GM12878 (cell line): ENCODE data around the gene CACNA2D4. TPM values are rescaled to one million over a fixed set of nuclear protein-coding genes. Genes with fewer than 3 reads are reported as not detected.

Experiments
- ATAC-seq: fragments of 200-7000 bp; cut with Tn5 transposase; 3 replicates; pipeline ENCODE4 v1.9.1; 2020; ENCODE audit warnings: mild to moderate bottlenecking, moderate library complexity
- BruUV-seq: library from RNA; stranded (reverse); fragments of 400-500 nt; replicated peaks from 2 replicates; lab custom pipeline; 2021; lab: Mats Ljungman, UMichigan
- CTCF ChIA-PET: fragments of 300-600 bp; sonication (Branson Sonifier 250); formaldehyde crosslinking; extraction: SDS; loops from one replicate; lab custom pipeline; 2021; ENCODE audit warnings: inconsistent platforms; lab: Yijun Ruan, JAX
- POLR2A ChIA-PET: fragments of 350-600 bp; formaldehyde crosslinking; extraction: SDS; loops from one replicate; lab custom pipeline; 2021; ENCODE audit warnings: inconsistent platforms; lab: Charles Lee
- RAD21 ChIA-PET: fragments of 300-600 bp; sonication (Branson Sonifier 250); formaldehyde crosslinking; loops from one replicate; lab custom pipeline; 2023; ENCODE audit warnings: antibody characterized with exemption; ENCODE audit not compliant: unreplicated experiment; lab: Charles Lee
- SMC1A ChIA-PET: fragments of 300-600 bp; sonication (Branson Sonifier 250); formaldehyde crosslinking; loops from one replicate; lab custom pipeline; 2023; ENCODE audit not compliant: unreplicated experiment, uncharacterized antibody; lab: Charles Lee
- DNase-seq: peaks from one replicate; pipeline ENCODE4 v3.0.0-alpha.2; 2011; ENCODE audit warnings: low read depth, low spot score
- FAIRE-seq: peaks from 3 replicates; lab custom pipeline; 2011; peaks lifted over from hg19 to GRCh38; lab: Jason Lieb, UNC
- H2AFZ ChIP-seq: 2 replicates; pipeline ENCODE4 v1.6.0; 2011; ENCODE audit warnings: low read depth, low read length, control low read depth; ENCODE audit not compliant: control insufficient read depth
- H3K27ac ChIP-seq: 2 replicates; pipeline ENCODE4 v1.5.1; 2011; ENCODE audit warnings: control low read depth; ENCODE audit not compliant: control insufficient read depth, insufficient read depth
- H3K27me3 ChIP-seq, 2 experiments: replicated peaks in 1 of 2; 2 replicates each; pipeline versions ENCODE4 v1.6.0 to v1.6.1; 2011; ENCODE audit warnings: low read length in 1 of 2; ENCODE audit not compliant: control insufficient read depth in 2 of 2, insufficient read depth in 2 of 2
- H3K36me3 ChIP-seq, 2 experiments: 2 replicates each; pipeline ENCODE4 v1.5.1; 2011; ENCODE audit warnings: low read length in 1 of 2; ENCODE audit not compliant: control insufficient read depth in 2 of 2, insufficient read depth in 2 of 2
- H3K4me1 ChIP-seq: 2 replicates; pipeline ENCODE4 v1.6.1; 2011; ENCODE audit warnings: mild to moderate bottlenecking, low read length, moderate library complexity, mixed read lengths; ENCODE audit not compliant: control insufficient read depth, insufficient read depth
- H3K4me2 ChIP-seq: 2 replicates; pipeline ENCODE4 v1.6.0; 2011; ENCODE audit warnings: control low read depth; ENCODE audit not compliant: control insufficient read depth, insufficient read depth
- H3K4me3 ChIP-seq: fragments of 200-600 bp; sonication (generic); 2 replicates; pipeline ENCODE4 v1.5.1; 2016
- H3K79me2 ChIP-seq: 2 replicates; pipeline ENCODE4 v1.6.0; 2011; ENCODE audit warnings: low read length; ENCODE audit not compliant: control insufficient read depth, insufficient read depth
- H3K9ac ChIP-seq: 2 replicates; pipeline ENCODE4 v1.8.0; 2011; ENCODE audit warnings: low read length, control low read depth, mixed read lengths; ENCODE audit not compliant: control insufficient read depth, insufficient read depth
- H3K9me3 ChIP-seq: replicated peaks from 3 replicates; pipeline ENCODE4 v1.5.1; 2011; ENCODE audit warnings: mild to moderate bottlenecking, low read length; ENCODE audit not compliant: control insufficient read depth, insufficient read depth
- H4K20me1 ChIP-seq: 2 replicates; pipeline ENCODE4 v1.6.0; 2011; ENCODE audit not compliant: control insufficient read depth, insufficient read depth
- ATF7 ChIP-seq: fragments of 450-650 bp; IDR thresholded peaks from 2 replicates; pipeline ENCODE4 v1.6.1; 2016; ENCODE audit warnings: low read depth, mild to moderate bottlenecking
- BACH1 ChIP-seq: fragments of 450-650 bp; IDR thresholded peaks from 2 replicates; pipeline ENCODE4 v1.6.1; 2017; ENCODE audit warnings: mild to moderate bottlenecking, borderline replicate concordance
- ESRRA ChIP-seq: IDR thresholded peaks from 2 replicates; pipeline ENCODE4 v1.6.1; 2012; ENCODE audit warnings: mild to moderate bottlenecking, low read length, improper control_type of control experiment
- IKZF1 ChIP-seq: fragments of 450-650 bp; conservative IDR thresholded peaks from 2 replicates; pipeline ENCODE4 v1.6.1; 2017; ENCODE audit warnings: antibody characterized with exemption, mild to moderate bottlenecking
- MEF2A ChIP-seq: IDR thresholded peaks from 2 replicates; pipeline ENCODE4 v1.6.1; 2011; ENCODE audit warnings: low read depth, mild to moderate bottlenecking, low read length, moderate library complexity; ENCODE audit not compliant: insufficient read depth
- NBN ChIP-seq: fragments of 450-650 bp; IDR thresholded peaks from 2 replicates; pipeline ENCODE4 v1.6.1; 2016
- NFYB ChIP-seq: IDR thresholded peaks from 2 replicates; pipeline ENCODE4 v1.6.1; 2011; ENCODE audit warnings: low read depth, mild to moderate bottlenecking, low read length, improper control_type of control experiment, moderate library complexity; ENCODE audit not compliant: insufficient read depth
- NR2C2 ChIP-seq: IDR thresholded peaks from 2 replicates; pipeline ENCODE4 v1.6.1; 2011; ENCODE audit warnings: borderline replicate concordance, low read depth; ENCODE audit not compliant: control insufficient read depth, insufficient read length
- NR2F1 ChIP-seq: fragments of 450-650 bp; conservative IDR thresholded peaks from 2 replicates; pipeline ENCODE4 v1.6.1; 2017; ENCODE audit warnings: mild to moderate bottlenecking
- PAX5 ChIP-seq: IDR thresholded peaks from 2 replicates; pipeline ENCODE4 v1.6.1; 2011; ENCODE audit warnings: low read depth, low read length, borderline replicate concordance
- POLR2A ChIP-seq: IDR thresholded peaks from 2 replicates; pipeline ENCODE4 v1.6.1; 2011; ENCODE audit warnings: low read depth, mild to moderate bottlenecking, low read length
- RBBP5 ChIP-seq: fragments of 200-600 bp; sonication (generic); conservative IDR thresholded peaks from 2 replicates; pipeline ENCODE4 v1.6.1; 2016
- SMAD1 ChIP-seq: fragments of 450-650 bp; IDR thresholded peaks from 2 replicates; pipeline ENCODE4 v1.6.1; 2018; ENCODE audit warnings: mild to moderate bottlenecking, low read depth; ENCODE audit not compliant: partially characterized antibody
- SP1 ChIP-seq: IDR thresholded peaks from one replicate; pipeline ENCODE4 v1.6.1; 2011; ENCODE audit warnings: low read depth, low read length
- STAT3 ChIP-seq: IDR thresholded peaks from 2 replicates; pipeline ENCODE4 v1.6.1; 2011; ENCODE audit warnings: low read depth, low read length, improper control_type of control experiment
- SUZ12 ChIP-seq: fragments of 200-600 bp; sonication (generic); IDR thresholded peaks from one replicate; pipeline ENCODE4 v1.6.1; 2018; ENCODE audit warnings: antibody characterized with exemption, mild to moderate bottlenecking; ENCODE audit not compliant: unreplicated experiment
- TCF12 ChIP-seq: IDR thresholded peaks from 2 replicates; pipeline ENCODE4 v1.6.1; 2011; ENCODE audit warnings: low read depth, mild to moderate bottlenecking, low read length
- WGBS: methylation state at CpG from one replicate; pipeline ENCODE4 v1.1.6; 2016; ENCODE audit warnings: low lambda C conversion rate; ENCODE audit not compliant: insufficient replicate concordance, insufficient coverage; ENCODE audit errors: missing lambda C conversion rate; 5-methylcytosine and 5-hydroxymethylcytosine counted together
- in situ Hi-C: fragments of 300-500 bp; cut with MboI; formaldehyde crosslinking; loops from 9 replicates; pipeline ENCODE4 v1.14.3; 2018; ENCODE audit warnings: mixed read lengths
- intact Hi-C: fragments of 100-400 bp; cut with micrococcal nuclease; formaldehyde crosslinking; loops from one replicate; pipeline ENCODE4 v1.14.2; 2022; ENCODE audit not compliant: unreplicated experiment
- polyA plus RNA-seq, 11 experiments: library from polyadenylated mRNA; depleted of rRNA in 4 of 11; unstranded in 6 of 11; stranded (reverse) in 5 of 11; fragments of >200 nt; fragmentation: Nextera tagmentation in 4 of 11; fragmentation: Illumina TruSeq in 1 of 11; extraction: Ambion mirVana in 4 of 11; extraction: Trizol in 1 of 11; gene quantifications; 1 replicate in 1 of 11; 2 replicates in 10 of 11; pipeline versions ENCODE4 v1.2.1 to v1.2.3, GENCODE V29; 2011 to 2016; ENCODE audit warnings: inconsistent platforms in 2 of 11, missing spikeins in 2 of 11, low read depth in 1 of 11
- total RNA-seq, 4 experiments: library from RNA; depleted of rRNA in 3 of 4; stranded (reverse); fragments of >200 nt in 3 of 4; fragmentation: Illumina TruSeq in 1 of 4; extraction: Trizol in 1 of 4; gene quantifications; 2 replicates each; pipeline versions ENCODE4 v1.2.1 to v1.2.3, GENCODE V29; 2013 to 2021
- TF ChIP-seq, protein P1 (sequence below): fragments of 150-350 bp; IDR thresholded peaks from 2 replicates; pipeline ENCODE4 v1.6.1; 2016; ENCODE audit warnings: low read depth, low read length
- TF ChIP-seq, protein P2 (sequence below): IDR thresholded peaks from 2 replicates; pipeline ENCODE4 v1.6.1; 2011; ENCODE audit warnings: low read depth, low read length, improper control_type of control experiment, borderline replicate concordance

CACNA2D4 gene
- total and polyA plus RNA-seq, 10 of the 15 experiments (the other 5 are each of a cell fraction or from before 2014, with no cell fraction given) = 0.03 to 1.0 (median 0.65) TPM

DNA sequence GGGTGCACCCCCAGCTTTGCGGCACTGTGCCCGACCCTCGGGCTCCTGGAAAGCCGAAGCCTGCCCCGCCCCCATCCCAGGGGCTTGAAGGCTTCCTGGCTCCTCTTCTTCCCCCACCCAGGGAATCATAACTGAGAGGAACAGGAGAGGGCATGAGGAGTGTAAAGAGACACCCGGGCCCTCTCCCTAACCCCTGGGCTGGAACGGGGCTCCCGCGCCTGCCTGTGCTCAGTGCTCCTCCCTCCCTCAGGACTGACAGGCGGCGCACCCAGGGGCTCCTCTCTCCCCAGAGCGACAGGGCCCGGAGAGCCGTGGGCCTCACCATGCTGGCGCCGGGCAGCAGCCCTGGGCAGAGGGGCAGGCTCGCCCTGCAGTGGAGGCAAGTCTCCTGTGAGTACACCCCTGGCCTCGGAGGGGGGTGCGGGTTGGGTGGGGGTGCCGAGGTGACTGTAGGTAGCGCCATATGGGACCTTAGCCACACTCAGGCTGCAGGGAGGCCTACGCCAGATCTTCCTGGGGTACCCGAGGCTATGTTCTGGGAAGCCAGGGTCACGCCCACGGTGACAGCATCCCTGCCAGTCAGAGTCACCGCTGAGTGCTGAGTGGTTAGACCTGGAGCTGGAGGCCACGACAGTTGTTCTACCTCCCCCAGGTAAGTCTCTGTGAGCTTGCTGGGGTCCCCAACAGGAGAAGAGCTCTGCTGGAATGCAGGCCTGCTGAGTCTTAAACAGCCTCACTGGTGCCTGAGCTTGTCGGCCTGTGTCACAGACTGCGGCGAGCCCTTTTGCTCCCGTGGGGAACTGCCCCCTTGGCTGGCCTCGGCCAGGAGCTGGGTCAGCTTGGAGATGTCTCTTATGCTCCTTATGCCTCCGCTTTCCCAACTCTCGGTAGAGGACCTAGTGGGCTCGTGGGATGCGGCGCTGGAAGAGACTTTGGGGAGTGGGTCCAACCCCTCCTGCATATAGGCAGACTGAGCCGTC, 90.3 kb downstream of the CACNA2D4 start (continued):
- TF ChIP-seq, protein P1, sequence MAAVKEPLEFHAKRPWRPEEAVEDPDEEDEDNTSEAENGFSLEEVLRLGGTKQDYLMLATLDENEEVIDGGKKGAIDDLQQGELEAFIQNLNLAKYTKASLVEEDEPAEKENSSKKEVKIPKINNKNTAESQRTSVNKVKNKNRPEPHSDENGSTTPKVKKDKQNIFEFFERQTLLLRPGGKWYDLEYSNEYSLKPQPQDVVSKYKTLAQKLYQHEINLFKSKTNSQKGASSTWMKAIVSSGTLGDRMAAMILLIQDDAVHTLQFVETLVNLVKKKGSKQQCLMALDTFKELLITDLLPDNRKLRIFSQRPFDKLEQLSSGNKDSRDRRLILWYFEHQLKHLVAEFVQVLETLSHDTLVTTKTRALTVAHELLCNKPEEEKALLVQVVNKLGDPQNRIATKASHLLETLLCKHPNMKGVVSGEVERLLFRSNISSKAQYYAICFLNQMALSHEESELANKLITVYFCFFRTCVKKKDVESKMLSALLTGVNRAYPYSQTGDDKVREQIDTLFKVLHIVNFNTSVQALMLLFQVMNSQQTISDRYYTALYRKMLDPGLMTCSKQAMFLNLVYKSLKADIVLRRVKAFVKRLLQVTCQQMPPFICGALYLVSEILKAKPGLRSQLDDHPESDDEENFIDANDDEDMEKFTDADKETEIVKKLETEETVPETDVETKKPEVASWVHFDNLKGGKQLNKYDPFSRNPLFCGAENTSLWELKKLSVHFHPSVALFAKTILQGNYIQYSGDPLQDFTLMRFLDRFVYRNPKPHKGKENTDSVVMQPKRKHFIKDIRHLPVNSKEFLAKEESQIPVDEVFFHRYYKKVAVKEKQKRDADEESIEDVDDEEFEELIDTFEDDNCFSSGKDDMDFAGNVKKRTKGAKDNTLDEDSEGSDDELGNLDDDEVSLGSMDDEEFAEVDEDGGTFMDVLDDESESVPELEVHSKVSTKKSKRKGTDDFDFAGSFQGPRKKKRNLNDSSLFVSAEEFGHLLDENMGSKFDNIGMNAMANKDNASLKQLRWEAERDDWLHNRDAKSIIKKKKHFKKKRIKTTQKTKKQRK = no peak
- TF ChIP-seq TCF12 (no peak), ESRRA (no peak), STAT3 (no peak)

DNA sequence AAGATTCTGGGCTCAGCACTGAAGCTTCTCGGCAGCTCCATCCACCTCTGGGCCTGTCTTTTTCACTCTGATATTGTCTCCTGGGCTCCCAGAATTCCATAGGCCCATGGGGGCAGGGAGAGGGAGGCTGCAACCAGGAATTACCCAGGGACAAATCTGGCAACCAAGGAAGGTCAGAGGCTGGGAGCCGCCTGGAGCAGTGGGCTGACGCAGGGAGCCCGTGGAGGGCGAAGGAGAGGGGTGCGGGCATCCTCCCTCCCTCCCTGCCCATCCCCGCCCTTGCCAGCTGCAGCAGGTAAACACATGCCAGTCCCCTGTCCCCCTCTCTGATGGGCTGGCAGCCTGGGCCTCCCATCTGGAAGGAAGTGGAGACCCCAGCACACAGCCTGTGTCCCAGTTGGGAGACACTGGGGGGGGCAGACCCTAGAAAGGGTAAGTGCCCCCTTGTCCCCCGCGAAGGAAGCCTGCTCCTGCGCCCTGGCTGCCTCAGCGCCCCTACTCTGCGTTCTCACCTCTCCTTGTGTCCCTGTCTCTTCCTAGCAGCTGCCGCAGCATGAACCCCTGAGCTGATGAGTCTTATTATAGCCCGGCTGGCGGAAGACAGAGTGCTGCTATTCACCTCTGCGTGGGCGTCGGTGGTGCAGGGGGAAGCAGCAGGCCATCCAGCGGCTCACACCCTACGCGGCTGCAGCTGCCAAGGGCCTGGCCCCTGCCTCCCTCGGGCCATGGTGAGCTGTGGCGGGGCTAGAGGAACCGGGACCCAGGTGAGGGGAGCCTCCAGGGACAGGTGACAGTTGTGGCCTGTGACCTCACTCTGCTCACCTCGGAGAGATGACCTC, 91.4 kb downstream of the CACNA2D4 start:
- in situ Hi-C loops (no loop called here), intact Hi-C loops (no loop called here)
- no peak overlapping the region for H2AFZ ChIP-seq
- POLR2A ChIA-PET = no interaction called here
- 31% methylated on average over 25 of the region's 25 CpGs for whole genome bisulfite sequencing
- RAD21 ChIA-PET = no interaction called here
- CTCF ChIA-PET = no interaction called here
- no TSS peak for BruUV-seq
- no peaks in the 10 kb centered on the region for H3K9me3 ChIP-seq
- no peak for TF ChIP-seq POLR2A
- TF ChIP-seq, protein P2, sequence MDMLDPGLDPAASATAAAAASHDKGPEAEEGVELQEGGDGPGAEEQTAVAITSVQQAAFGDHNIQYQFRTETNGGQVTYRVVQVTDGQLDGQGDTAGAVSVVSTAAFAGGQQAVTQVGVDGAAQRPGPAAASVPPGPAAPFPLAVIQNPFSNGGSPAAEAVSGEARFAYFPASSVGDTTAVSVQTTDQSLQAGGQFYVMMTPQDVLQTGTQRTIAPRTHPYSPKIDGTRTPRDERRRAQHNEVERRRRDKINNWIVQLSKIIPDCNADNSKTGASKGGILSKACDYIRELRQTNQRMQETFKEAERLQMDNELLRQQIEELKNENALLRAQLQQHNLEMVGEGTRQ = no peak
- TF ChIP-seq NFYB = no peak
- TF ChIP-seq NR2C2 = no peak
- TF ChIP-seq NBN = no peak
- TF ChIP-seq PAX5 = no peak
- peak; percentile 23; the same call in 1 of the 2 replicates for TF ChIP-seq IKZF1
- TF ChIP-seq SUZ12 = no peak
- TF ChIP-seq RBBP5 = no peak
- TF ChIP-seq SMAD1 = no peak
- no peak for TF ChIP-seq BACH1
- 0 out of 2 replicates have a peak, but pooled peaks have one; percentile 25 for TF ChIP-seq NR2F1
- TF ChIP-seq SP1 = no peak
- TF ChIP-seq ATF7 = no peak
- no peak for TF ChIP-seq MEF2A
- no peak overlapping the region for H3K27ac ChIP-seq
- FAIRE-seq (no peak), ATAC-seq (peak; percentile 66), DNase-seq (no peak)
- H4K20me1 ChIP-seq = no peaks in the 10 kb centered on the region
- H3K27me3 ChIP-seq = peaks cover 0 to 3% of the 10 kb centered on the region in 2 experiments; a peak in 3 of 4 replicates
- H3K4me2 ChIP-seq = no peak overlapping the region
- no peak overlapping the region for H3K4me3 ChIP-seq
- SMC1A ChIA-PET = no interaction called here
- no peaks in the 10 kb centered on the region for H3K4me1 ChIP-seq
- H3K79me2 ChIP-seq = no peaks in the 10 kb centered on the region
- H3K36me3 ChIP-seq = no peaks in the 10 kb centered on the region
- H3K9ac ChIP-seq = no peak overlapping the region
